ELR (cell line): ENCODE data around the gene GATAD2B.
"Not testable (repeated sequence)": the region's sequence is repeated elsewhere in the genome, so short reads cannot be mapped to it uniquely, and the experiment has no call there.

Experiments used
- DNase-seq: peaks from one replicate; pipeline ENCODE4 v3.0.0-alpha.2; 2015; ENCODE audit warnings: low read depth

GATAD2B gene

GRCh38 chr1:153778051-153778823, 144.5 kb downstream of the GATAD2B start:
- DNase-seq: no peak

- DNase-seq: peak; percentile 20
These were observed 145.1 kb downstream of the GATAD2B start for GRCh38 chr1:153777648-153778047.

- DNase-seq: no peak
These were observed 145.9 kb downstream of the GATAD2B start for GRCh38 chr1:153776845-153777370.

GRCh38 chr1:153776352-153776751, 146.4 kb downstream of the GATAD2B start:
- no peak for DNase-seq

- DNase-seq: peak; percentile 69
These were observed 147.1 kb downstream of the GATAD2B start for GRCh38 chr1:153775458-153776327.

GRCh38 chr1:153774780-153775457, 147.9 kb downstream of the GATAD2B start, which contains the start of gene SLC27A3:
TSS of gene SLC27A3 (plus strand) at chr1:153775407. CDS start at chr1:153775498, 91 bp downstream.
- DNase-seq: peak; percentile 48

GRCh38 chr1:153774026-153774595, 148.7 kb downstream of the GATAD2B start:
- no peak for DNase-seq

GRCh38 chr1:153773096-153773921, 149.5 kb downstream of the GATAD2B start:
- no peak for DNase-seq

- peak; percentile 25 for DNase-seq
These were observed 150.8 kb downstream of the GATAD2B start for GRCh38 chr1:153771841-153772593.

- no peak for DNase-seq
These were observed 151.5 kb downstream of the GATAD2B start for GRCh38 chr1:153771261-153771660.

- DNase-seq: no peak
These were observed 152.0 kb downstream of the GATAD2B start for GRCh38 chr1:153770797-153771196.

GRCh38 chr1:153769221-153769620, 153.6 kb downstream of the GATAD2B start:
- DNase-seq: no peak

GRCh38 chr1:153768316-153769181, 154.2 kb downstream of the GATAD2B start:
- no peak for DNase-seq

- no peak for DNase-seq
These were observed 155.3 kb downstream of the GATAD2B start for GRCh38 chr1:153767519-153767918.

- DNase-seq: not testable (repeated sequence)
These were observed 156.1 kb downstream of the GATAD2B start for GRCh38 chr1:153766663-153767062.

- DNase-seq: no peak
These were observed 158.5 kb downstream of the GATAD2B start for GRCh38 chr1:153764310-153764709.

GRCh38 chr1:153763365-153764225, 159.2 kb downstream of the GATAD2B start:
- DNase-seq: no peak

GRCh38 chr1:153760440-153760839, 162.3 kb downstream of the GATAD2B start:
- DNase-seq: peak; percentile 39
